ENCODE results near the gene AGO3.

DNA sequence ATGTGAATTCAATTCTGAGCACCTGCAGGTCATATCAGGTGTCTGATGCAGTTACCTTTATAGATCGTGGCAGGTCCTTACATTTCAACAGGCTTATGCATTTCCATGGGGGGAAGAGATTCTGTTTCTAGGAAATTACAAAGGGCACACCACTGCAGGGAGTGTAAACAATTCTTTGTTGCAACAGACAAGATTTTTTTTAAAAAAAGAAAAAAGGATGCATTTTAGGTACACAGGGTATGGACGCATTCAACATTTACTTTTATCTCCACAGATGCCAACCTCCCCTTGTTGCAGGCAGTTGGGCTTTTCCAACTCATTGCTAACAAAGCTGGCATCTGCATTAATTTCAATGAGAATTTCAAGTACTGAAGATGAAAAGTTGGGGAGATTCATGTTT lies 139.4 kb downstream of the AGO3 start:
- TF ChIP-seq, protein P1, sequence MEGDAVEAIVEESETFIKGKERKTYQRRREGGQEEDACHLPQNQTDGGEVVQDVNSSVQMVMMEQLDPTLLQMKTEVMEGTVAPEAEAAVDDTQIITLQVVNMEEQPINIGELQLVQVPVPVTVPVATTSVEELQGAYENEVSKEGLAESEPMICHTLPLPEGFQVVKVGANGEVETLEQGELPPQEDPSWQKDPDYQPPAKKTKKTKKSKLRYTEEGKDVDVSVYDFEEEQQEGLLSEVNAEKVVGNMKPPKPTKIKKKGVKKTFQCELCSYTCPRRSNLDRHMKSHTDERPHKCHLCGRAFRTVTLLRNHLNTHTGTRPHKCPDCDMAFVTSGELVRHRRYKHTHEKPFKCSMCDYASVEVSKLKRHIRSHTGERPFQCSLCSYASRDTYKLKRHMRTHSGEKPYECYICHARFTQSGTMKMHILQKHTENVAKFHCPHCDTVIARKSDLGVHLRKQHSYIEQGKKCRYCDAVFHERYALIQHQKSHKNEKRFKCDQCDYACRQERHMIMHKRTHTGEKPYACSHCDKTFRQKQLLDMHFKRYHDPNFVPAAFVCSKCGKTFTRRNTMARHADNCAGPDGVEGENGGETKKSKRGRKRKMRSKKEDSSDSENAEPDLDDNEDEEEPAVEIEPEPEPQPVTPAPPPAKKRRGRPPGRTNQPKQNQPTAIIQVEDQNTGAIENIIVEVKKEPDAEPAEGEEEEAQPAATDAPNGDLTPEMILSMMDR (IDR thresholded peaks at IDR 0.05; ENCODE audit: insufficient read depth, low read depth, low read length): no peak
- TF ChIP-seq EZH2 (IDR thresholded peaks at IDR 0.05; ENCODE audit: insufficient read depth, low read length): no peak

Data from astrocyte (in vitro differentiated cells and primary cell).